ENCODE data around the gene NRXN3. TPM values are rescaled to one million over a fixed set of nuclear protein-coding genes. Genes with fewer than 3 reads are reported as not detected.

Gene NRXN3
- total and polyA plus RNA-seq, 2 experiments from 2014 or later: 1.0 to 1.8 TPM

DNA sequence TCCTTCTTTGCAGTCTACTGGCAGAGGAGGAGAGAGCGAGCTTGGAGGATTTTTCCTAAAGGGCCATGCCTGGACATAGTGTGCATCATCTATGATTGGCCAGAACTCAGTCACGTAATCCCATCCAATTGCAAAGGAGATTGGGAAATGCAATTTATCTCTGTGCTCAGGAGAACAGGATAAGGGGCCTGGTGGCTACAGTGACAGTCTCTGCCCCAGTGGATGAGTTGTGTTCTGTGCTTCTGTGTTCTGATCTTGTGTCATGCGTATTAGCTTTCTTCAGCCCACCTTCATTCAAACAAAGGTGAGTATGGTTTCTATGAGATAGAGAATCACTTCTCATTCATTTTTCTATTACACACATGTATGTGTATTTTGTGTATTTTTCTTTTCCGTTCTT lies 144.3 kb downstream of the NRXN3 start (continued):
- TF ChIP-seq, protein P1, sequence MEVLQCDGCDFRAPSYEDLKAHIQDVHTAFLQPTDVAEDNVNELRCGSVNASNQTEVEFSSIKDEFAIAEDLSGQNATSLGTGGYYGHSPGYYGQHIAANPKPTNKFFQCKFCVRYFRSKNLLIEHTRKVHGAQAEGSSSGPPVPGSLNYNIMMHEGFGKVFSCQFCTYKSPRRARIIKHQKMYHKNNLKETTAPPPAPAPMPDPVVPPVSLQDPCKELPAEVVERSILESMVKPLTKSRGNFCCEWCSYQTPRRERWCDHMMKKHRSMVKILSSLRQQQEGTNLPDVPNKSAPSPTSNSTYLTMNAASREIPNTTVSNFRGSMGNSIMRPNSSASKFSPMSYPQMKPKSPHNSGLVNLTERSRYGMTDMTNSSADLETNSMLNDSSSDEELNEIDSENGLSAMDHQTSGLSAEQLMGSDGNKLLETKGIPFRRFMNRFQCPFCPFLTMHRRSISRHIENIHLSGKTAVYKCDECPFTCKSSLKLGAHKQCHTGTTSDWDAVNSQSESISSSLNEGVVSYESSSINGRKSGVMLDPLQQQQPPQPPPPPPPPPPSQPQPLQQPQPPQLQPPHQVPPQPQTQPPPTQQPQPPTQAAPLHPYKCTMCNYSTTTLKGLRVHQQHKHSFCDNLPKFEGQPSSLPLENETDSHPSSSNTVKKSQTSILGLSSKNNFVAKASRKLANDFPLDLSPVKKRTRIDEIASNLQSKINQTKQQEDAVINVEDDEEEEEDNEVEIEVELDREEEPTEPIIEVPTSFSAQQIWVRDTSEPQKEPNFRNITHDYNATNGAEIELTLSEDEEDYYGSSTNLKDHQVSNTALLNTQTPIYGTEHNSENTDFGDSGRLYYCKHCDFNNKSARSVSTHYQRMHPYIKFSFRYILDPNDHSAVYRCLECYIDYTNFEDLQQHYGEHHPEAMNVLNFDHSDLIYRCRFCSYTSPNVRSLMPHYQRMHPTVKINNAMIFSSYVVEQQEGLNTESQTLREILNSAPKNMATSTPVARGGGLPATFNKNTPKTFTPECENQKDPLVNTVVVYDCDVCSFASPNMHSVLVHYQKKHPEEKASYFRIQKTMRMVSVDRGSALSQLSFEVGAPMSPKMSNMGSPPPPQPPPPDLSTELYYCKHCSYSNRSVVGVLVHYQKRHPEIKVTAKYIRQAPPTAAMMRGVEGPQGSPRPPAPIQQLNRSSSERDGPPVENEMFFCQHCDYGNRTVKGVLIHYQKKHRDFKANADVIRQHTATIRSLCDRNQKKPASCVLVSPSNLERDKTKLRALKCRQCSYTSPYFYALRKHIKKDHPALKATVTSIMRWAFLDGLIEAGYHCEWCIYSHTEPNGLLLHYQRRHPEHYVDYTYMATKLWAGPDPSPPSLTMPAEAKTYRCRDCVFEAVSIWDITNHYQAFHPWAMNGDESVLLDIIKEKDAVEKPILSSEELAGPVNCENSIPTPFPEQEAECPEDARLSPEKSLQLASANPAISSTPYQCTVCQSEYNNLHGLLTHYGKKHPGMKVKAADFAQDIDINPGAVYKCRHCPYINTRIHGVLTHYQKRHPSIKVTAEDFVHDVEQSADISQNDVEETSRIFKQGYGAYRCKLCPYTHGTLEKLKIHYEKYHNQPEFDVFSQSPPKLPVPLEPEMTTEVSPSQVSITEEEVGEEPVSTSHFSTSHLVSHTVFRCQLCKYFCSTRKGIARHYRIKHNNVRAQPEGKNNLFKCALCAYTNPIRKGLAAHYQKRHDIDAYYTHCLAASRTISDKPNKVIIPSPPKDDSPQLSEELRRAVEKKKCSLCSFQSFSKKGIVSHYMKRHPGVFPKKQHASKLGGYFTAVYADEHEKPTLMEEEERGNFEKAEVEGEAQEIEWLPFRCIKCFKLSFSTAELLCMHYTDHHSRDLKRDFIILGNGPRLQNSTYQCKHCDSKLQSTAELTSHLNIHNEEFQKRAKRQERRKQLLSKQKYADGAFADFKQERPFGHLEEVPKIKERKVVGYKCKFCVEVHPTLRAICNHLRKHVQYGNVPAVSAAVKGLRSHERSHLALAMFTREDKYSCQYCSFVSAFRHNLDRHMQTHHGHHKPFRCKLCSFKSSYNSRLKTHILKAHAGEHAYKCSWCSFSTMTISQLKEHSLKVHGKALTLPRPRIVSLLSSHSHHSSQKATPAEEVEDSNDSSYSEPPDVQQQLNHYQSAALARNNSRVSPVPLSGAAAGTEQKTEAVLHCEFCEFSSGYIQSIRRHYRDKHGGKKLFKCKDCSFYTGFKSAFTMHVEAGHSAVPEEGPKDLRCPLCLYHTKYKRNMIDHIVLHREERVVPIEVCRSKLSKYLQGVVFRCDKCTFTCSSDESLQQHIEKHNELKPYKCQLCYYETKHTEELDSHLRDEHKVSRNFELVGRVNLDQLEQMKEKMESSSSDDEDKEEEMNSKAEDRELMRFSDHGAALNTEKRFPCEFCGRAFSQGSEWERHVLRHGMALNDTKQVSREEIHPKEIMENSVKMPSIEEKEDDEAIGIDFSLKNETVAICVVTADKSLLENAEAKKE (CRISPR knock-in tag; IDR thresholded peaks at IDR 0.05): no peak

DNA sequence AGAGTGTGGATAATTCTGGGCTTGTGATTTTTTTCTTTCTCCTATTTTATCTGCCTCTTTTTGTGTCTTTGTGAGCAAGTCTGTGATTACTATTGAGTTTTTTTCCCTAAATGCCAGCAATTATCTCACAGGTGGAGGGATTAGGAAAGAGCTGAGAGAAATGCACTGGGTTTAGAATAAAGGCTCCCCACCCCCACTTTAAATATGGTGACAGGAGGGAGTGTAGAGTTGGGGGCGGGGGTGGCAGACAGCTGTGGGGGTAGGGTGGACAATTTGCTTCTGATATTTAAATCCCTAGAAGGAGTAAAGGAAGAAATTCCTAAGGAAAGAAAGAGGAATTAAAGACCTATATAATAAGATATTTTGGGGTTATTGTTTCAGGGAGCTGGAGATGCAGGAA lies 145.9 kb downstream of the NRXN3 start:
- Histone ChIP-seq H3K27me3 (ENCODE audit: insufficient read depth) (no peaks in the 10 kb centered on the region), H4K20me1 (replicated peaks; ENCODE audit: insufficient read depth) (no peaks in the 10 kb centered on the region), H3K9me2 (ENCODE audit: insufficient read depth) (no peaks in the 10 kb centered on the region; the same call in 1 of the 2 replicates), H3K27ac (ENCODE audit: low read depth) (no peak overlapping the region), H3K79me2 (replicated peaks; ENCODE audit: insufficient read depth) (no peaks in the 10 kb centered on the region), H3F3A (replicated peaks; ENCODE audit: low read depth) (no peaks in the 10 kb centered on the region), H3K4me3 (no peak overlapping the region), H3K36me3 (ENCODE audit: insufficient read depth) (no peaks in the 10 kb centered on the region), H2AFZ (no peak overlapping the region), H3K4me2 (no peak overlapping the region), H3K4me1 (ENCODE audit: insufficient read depth) (peaks cover 29% of the 10 kb centered on the region)
- H3K36me3 Mint-ChIP-seq (ENCODE audit: low read depth): no peaks in the 10 kb centered on the region
- DNase-seq (ENCODE audit: low spot score): no peak
- no peak; the same call in 2 of the 3 replicates for ATAC-seq
- H3K4me1 Mint-ChIP-seq: peaks cover 40% of the 10 kb centered on the region
- H3K4me3 Mint-ChIP-seq: no peak overlapping the region
- H3K27ac Mint-ChIP-seq: peak overlapping the region; percentile 9; the same call in 1 of the 2 replicates
- no peaks in the 10 kb centered on the region for H3K9me3 Mint-ChIP-seq
- H3K27me3 Mint-ChIP-seq (ENCODE audit: insufficient read depth, low read depth, poor library complexity): no peaks in the 10 kb centered on the region
- TF ChIP-seq CREB1 (CRISPR knock-in tag; IDR thresholded peaks at IDR 0.05; ENCODE audit: low read depth) (no peak), JUNB (IDR thresholded peaks at IDR 0.05; ENCODE audit: unreplicated experiment) (no peak), EZH2 (IDR thresholded peaks at IDR 0.05; ENCODE audit: low read depth, unreplicated experiment) (no peak), STAT1 (IDR thresholded peaks at IDR 0.05; ENCODE audit: unreplicated experiment) (no peak), EZH2phosphoT487 (IDR thresholded peaks at IDR 0.05; ENCODE audit: unreplicated experiment) (no peak)
- TF ChIP-seq, protein P2, sequence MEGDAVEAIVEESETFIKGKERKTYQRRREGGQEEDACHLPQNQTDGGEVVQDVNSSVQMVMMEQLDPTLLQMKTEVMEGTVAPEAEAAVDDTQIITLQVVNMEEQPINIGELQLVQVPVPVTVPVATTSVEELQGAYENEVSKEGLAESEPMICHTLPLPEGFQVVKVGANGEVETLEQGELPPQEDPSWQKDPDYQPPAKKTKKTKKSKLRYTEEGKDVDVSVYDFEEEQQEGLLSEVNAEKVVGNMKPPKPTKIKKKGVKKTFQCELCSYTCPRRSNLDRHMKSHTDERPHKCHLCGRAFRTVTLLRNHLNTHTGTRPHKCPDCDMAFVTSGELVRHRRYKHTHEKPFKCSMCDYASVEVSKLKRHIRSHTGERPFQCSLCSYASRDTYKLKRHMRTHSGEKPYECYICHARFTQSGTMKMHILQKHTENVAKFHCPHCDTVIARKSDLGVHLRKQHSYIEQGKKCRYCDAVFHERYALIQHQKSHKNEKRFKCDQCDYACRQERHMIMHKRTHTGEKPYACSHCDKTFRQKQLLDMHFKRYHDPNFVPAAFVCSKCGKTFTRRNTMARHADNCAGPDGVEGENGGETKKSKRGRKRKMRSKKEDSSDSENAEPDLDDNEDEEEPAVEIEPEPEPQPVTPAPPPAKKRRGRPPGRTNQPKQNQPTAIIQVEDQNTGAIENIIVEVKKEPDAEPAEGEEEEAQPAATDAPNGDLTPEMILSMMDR (conservative IDR thresholded peaks at IDR 0.05; ENCODE audit: low read depth in 2 of 2): no peak
- TF ChIP-seq, protein P3, sequence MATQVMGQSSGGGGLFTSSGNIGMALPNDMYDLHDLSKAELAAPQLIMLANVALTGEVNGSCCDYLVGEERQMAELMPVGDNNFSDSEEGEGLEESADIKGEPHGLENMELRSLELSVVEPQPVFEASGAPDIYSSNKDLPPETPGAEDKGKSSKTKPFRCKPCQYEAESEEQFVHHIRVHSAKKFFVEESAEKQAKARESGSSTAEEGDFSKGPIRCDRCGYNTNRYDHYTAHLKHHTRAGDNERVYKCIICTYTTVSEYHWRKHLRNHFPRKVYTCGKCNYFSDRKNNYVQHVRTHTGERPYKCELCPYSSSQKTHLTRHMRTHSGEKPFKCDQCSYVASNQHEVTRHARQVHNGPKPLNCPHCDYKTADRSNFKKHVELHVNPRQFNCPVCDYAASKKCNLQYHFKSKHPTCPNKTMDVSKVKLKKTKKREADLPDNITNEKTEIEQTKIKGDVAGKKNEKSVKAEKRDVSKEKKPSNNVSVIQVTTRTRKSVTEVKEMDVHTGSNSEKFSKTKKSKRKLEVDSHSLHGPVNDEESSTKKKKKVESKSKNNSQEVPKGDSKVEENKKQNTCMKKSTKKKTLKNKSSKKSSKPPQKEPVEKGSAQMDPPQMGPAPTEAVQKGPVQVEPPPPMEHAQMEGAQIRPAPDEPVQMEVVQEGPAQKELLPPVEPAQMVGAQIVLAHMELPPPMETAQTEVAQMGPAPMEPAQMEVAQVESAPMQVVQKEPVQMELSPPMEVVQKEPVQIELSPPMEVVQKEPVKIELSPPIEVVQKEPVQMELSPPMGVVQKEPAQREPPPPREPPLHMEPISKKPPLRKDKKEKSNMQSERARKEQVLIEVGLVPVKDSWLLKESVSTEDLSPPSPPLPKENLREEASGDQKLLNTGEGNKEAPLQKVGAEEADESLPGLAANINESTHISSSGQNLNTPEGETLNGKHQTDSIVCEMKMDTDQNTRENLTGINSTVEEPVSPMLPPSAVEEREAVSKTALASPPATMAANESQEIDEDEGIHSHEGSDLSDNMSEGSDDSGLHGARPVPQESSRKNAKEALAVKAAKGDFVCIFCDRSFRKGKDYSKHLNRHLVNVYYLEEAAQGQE (IDR thresholded peaks at IDR 0.05; ENCODE audit: unreplicated experiment): no peak
- TF ChIP-seq, protein P4, sequence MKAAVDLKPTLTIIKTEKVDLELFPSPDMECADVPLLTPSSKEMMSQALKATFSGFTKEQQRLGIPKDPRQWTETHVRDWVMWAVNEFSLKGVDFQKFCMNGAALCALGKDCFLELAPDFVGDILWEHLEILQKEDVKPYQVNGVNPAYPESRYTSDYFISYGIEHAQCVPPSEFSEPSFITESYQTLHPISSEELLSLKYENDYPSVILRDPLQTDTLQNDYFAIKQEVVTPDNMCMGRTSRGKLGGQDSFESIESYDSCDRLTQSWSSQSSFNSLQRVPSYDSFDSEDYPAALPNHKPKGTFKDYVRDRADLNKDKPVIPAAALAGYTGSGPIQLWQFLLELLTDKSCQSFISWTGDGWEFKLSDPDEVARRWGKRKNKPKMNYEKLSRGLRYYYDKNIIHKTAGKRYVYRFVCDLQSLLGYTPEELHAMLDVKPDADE (IDR thresholded peaks at IDR 0.05): no peak

Data from GM23338 (cell line).